Suprapubic skin (tissue), 3 donors: Measurements from ENCODE around the gene ZSWIM5.

Experiments
- EP300 ChIP-seq: sonication (generic); formaldehyde crosslinking; IDR thresholded peaks from one replicate; pipeline ENCODE4 v1.6.1; 2017; ENCODE audit warnings: antibody characterized with exemption
- POLR2A ChIP-seq, 2 donors: fragments of 450-650 bp; IDR thresholded peaks; one replicate each; pipeline ENCODE4 v1.6.1; 2017; ENCODE audit warnings: antibody characterized with exemption in 2 of 2, mild to moderate bottlenecking in 2 of 2, moderate library complexity in 2 of 2
- TF ChIP-seq, protein P1 (sequence below), 2 donors: fragments of 200-600 bp in 1 of 2; fragments of 450-650 bp in 1 of 2; sonication (generic) in 1 of 2; IDR thresholded peaks; one replicate each; pipeline ENCODE4 v1.5.1; 2016 to 2019; ENCODE audit warnings: antibody characterized with exemption in 2 of 2, mild to moderate bottlenecking in 1 of 2, moderate library complexity in 1 of 2

DNA sequence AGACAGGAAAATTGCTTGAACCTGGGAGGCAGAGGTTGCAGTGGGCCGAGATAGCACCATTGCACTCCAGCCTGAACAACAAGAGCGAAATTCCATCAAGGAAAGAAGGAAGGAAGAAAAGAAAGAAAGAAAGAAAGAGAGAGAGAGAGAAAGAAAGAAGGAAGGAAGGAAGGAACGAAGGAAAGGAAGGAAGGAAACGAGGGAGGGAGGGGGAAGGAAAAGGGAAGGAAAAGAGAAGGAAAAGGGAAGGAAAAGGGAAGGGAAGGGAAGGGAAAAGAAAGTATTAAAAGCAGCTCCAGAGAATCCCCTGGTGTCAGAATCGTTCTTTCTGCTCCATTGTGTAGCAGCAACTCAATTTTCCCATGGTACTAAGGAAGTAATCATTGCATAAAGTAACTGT lies 19.2 kb upstream of the ZSWIM5 start:
- no peak for TF ChIP-seq POLR2A (IDR thresholded peaks at IDR 0.05)
- TF ChIP-seq, protein P1, sequence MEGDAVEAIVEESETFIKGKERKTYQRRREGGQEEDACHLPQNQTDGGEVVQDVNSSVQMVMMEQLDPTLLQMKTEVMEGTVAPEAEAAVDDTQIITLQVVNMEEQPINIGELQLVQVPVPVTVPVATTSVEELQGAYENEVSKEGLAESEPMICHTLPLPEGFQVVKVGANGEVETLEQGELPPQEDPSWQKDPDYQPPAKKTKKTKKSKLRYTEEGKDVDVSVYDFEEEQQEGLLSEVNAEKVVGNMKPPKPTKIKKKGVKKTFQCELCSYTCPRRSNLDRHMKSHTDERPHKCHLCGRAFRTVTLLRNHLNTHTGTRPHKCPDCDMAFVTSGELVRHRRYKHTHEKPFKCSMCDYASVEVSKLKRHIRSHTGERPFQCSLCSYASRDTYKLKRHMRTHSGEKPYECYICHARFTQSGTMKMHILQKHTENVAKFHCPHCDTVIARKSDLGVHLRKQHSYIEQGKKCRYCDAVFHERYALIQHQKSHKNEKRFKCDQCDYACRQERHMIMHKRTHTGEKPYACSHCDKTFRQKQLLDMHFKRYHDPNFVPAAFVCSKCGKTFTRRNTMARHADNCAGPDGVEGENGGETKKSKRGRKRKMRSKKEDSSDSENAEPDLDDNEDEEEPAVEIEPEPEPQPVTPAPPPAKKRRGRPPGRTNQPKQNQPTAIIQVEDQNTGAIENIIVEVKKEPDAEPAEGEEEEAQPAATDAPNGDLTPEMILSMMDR (IDR thresholded peaks at IDR 0.05), result no peak
- TF ChIP-seq EP300, result no peak
